ENCODE results near the gene TRAPPC10.

Gene TRAPPC10

DNA sequence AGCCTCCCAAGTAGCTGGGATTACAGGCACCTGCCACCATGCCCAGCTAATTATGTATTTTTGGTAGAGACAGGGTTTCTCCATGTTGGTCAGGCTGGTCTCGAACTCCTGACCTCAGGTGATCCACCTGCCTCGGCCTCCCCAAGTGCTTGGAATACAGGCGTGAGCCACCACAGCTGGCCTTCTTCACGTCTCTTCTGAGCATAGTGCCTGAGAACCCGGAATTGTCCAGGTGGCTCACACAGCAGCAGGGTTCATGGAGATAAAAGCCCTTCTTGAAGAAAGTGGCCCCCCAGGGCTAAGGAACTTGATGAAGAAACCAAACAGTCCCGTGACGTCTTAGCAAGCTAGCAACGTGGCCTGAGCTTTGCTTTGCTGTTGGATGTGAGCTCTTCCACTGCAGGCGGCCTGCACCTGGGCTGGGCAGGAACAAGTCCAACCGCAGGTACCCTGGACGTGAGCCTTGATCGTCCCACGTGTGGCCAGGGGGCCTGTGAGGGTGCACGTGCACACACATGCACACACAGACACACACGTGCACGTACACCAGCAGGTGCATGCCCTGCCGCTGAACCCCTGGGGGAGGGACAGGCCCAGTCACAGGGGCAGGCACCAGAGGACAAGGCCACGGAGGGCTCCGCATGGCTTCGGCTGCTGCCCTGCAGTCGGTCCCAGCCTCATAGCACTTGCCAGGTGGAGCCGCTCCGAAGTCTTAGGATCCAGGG, 23.4 kb upstream of the TRAPPC10 start:
- H3K36me3 ChIP-seq, result no peaks in the 10 kb centered on the region
- H3K9me3 ChIP-seq, result no peaks in the 10 kb centered on the region
- no peak for DNase-seq
- H3K27me3 ChIP-seq, result no peaks in the 10 kb centered on the region
- no peak overlapping the region for H3K4me3 ChIP-seq (ENCODE audit: low read depth, low read length)
- TF ChIP-seq, protein P1, sequence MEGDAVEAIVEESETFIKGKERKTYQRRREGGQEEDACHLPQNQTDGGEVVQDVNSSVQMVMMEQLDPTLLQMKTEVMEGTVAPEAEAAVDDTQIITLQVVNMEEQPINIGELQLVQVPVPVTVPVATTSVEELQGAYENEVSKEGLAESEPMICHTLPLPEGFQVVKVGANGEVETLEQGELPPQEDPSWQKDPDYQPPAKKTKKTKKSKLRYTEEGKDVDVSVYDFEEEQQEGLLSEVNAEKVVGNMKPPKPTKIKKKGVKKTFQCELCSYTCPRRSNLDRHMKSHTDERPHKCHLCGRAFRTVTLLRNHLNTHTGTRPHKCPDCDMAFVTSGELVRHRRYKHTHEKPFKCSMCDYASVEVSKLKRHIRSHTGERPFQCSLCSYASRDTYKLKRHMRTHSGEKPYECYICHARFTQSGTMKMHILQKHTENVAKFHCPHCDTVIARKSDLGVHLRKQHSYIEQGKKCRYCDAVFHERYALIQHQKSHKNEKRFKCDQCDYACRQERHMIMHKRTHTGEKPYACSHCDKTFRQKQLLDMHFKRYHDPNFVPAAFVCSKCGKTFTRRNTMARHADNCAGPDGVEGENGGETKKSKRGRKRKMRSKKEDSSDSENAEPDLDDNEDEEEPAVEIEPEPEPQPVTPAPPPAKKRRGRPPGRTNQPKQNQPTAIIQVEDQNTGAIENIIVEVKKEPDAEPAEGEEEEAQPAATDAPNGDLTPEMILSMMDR (IDR thresholded peaks at IDR 0.05; ENCODE audit: low read depth, low read length), result no peak
- H3K4me1 ChIP-seq, result 0 out of 2 replicates have a peak, but pooled peaks cover 4% of the 10 kb centered on the region

DNA sequence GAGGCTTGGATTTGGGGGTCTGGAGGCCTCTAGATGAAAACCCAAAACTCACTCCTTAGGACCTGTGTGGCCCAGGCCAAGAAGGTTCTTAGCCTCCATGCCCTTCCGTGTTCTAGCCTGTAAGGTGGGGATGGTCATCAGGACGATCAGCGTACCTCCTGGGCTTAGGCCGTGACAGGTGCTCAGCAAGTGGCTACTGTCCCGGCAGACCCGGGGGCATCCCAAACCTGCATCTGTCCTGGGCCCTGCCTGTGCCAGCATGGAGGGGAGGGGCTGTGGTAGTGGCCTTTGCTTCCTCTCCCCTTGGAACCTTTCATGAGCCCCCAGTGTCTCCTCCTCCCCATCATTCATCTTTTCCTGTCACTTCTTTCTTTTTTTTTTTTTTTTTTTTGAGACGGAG, 22.7 kb upstream of the TRAPPC10 start:
- DNase-seq, result no peak
- Histone ChIP-seq H3K36me3 (no peaks in the 10 kb centered on the region), H3K4me1 (0 out of 2 replicates have a peak, but pooled peaks cover 4% of the 10 kb centered on the region), H3K9me3 (no peaks in the 10 kb centered on the region), H3K4me3 (ENCODE audit: low read depth, low read length) (no peak overlapping the region), H3K27me3 (no peaks in the 10 kb centered on the region)
- TF ChIP-seq, protein P1 (IDR thresholded peaks at IDR 0.05; ENCODE audit: low read depth, low read length), result no peak

DNA sequence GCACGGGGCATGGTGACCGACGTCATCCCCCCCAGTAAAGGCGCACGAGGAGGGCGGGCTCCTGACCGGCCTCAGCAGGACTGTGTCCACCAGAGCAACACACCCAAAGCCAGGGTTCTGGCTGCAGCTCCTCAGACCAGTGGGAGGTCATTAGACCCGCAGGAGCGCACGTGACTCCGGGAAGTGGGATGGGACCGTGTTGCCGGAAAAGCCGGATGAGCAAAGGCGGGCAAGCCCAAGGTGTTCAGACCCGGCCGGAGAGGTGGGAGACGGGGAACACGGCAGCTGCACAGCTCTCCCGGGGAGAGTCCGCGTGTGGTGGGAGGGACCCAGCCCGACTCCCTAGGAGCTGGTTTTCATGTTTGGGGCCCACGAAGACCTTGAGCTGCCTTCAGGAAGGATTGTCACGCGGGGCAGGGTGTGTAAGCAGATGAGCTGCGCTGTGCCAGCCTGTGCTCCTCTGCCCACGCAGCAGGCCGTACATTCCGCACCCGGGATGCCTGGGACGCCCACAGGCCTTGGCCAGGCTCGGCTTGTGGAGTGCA, 20.6 kb upstream of the TRAPPC10 start:
- TF ChIP-seq, protein P1 (IDR thresholded peaks at IDR 0.05; ENCODE audit: low read depth, low read length), result no peak
- no peaks in the 10 kb centered on the region for H3K36me3 ChIP-seq
- no peaks in the 10 kb centered on the region for H3K9me3 ChIP-seq

DNA sequence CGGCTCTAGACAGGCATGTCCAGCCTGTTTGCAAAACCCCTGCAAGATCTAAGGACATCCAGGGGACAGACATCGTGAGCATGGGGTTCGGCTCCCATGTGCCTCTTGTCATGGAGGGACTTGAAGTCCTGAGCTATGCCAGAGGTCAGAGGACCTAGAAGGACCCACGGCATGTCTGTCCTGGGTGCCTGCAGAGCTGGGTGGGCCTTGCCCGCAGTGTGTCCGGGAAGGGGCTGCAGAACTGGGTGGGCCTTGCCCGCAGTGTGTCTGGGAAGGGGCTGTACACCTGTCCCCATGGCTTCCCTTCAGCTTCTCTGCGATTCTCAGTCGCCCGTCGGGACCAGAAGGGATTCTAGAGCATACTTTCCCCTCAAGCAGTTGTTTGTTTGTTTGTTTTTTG, 20.0 kb upstream of the TRAPPC10 start:
- no peaks in the 10 kb centered on the region for H3K27me3 ChIP-seq
- no peaks in the 10 kb centered on the region for H3K4me1 ChIP-seq
- H3K4me3 ChIP-seq (ENCODE audit: low read depth, low read length), result no peak overlapping the region
- no peaks in the 10 kb centered on the region for H3K9me3 ChIP-seq
- no peaks in the 10 kb centered on the region for H3K36me3 ChIP-seq
- TF ChIP-seq, protein P1 (IDR thresholded peaks at IDR 0.05; ENCODE audit: low read depth, low read length), result no peak
- DNase-seq, result no peak

More for the DNA sequence above, 20.6 kb upstream of the TRAPPC10 start:
- no peaks in the 10 kb centered on the region for H3K4me1 ChIP-seq
- H3K27me3 ChIP-seq, result no peaks in the 10 kb centered on the region
- no peak for DNase-seq
- no peak overlapping the region for H3K4me3 ChIP-seq (ENCODE audit: low read depth, low read length)

DNA sequence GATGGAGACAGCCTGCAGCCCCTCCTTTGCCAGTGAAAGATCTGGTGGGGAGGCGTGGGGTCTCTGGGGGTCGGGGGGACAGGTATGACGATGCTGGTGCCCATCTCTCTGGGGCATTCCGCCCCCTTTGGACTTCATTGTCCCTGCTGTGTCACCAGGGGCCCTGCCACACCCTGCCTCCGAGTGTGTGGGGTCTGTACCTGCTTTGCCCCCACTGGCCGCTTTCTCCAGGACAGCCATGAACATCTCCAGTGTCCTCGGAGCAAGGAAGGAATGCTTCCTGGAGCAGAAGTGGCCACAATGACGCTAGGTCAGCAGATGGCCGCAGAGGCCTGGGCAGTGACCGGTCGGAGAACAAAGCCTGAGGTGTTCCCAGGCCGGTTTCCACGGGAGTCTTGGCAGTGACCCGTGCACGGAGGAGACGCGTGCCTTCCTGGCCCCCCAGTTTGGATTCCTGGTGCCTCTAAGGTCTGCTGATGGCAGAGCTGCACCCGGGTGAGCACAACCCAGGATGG, 18.6 kb upstream of the TRAPPC10 start:
- H3K9me3 ChIP-seq, result no peaks in the 10 kb centered on the region
- TF ChIP-seq, protein P1 (IDR thresholded peaks at IDR 0.05; ENCODE audit: low read depth, low read length), result no peak
- no peaks in the 10 kb centered on the region for H3K36me3 ChIP-seq
- no peaks in the 10 kb centered on the region for H3K27me3 ChIP-seq
- no peak overlapping the region for H3K4me3 ChIP-seq (ENCODE audit: low read depth, low read length)
- H3K4me1 ChIP-seq, result no peaks in the 10 kb centered on the region
- DNase-seq, result no peak

DNA sequence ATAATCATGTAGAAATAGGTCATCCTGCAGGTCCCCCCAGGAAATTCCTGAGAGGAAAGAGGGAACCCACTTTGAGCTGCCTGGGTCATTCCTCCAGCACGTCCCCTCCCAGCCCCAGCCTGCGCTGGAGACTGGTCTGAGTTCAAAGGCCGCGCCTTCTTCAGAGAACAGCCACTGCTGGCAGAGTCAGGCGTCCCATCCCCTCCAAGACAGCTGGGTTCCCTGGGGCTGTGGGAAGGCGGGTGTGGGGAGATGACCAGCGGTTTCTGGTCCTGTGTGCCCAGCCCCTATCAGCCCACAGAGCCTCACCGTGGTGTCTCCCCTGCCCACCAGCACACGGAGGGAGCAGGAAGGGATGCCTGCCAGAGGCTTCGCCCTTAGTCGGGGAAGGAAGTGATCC, 18.0 kb upstream of the TRAPPC10 start:
- no peaks in the 10 kb centered on the region for H3K27me3 ChIP-seq
- TF ChIP-seq, protein P1 (IDR thresholded peaks at IDR 0.05; ENCODE audit: low read depth, low read length), result no peak
- no peaks in the 10 kb centered on the region for H3K36me3 ChIP-seq
- H3K4me3 ChIP-seq (ENCODE audit: low read depth, low read length), result no peak overlapping the region
- no peaks in the 10 kb centered on the region for H3K4me1 ChIP-seq
- DNase-seq, result no peak
- H3K9me3 ChIP-seq, result no peaks in the 10 kb centered on the region
